Lung (tissue), 12 donors: ENCODE data around the gene DCUN1D2. TPM values are rescaled to one million over a fixed set of nuclear protein-coding genes. Genes with fewer than 3 reads are reported as not detected.

Source experiments
- ATAC-seq: fragments of 200-7000 bp; cut with Tn5 transposase; one replicate; pipeline ENCODE4 v1.9.1; 2020; ENCODE audit warnings: moderate number of reproducible peaks; ENCODE audit not compliant: insufficient read depth, low FRiP score
- DNase-seq, 3 donors: peaks; one replicate each; pipeline ENCODE4 v3.0.0-alpha.2; 2013 to 2017
- H3K27ac ChIP-seq, 2 donors: one replicate each; pipeline ENCODE4 v1.5.1; 2013; ENCODE audit warnings: mild to moderate bottlenecking in 2 of 2, moderate library complexity in 2 of 2, control low read depth in 1 of 2, inconsistent platforms in 1 of 2, low read depth in 1 of 2, low read length in 1 of 2
- H3K27me3 ChIP-seq, 3 donors: one replicate each; pipeline ENCODE4 v1.5.1; 2013; ENCODE audit warnings: low read length in 2 of 3; ENCODE audit not compliant: control insufficient read depth in 3 of 3, insufficient read depth in 3 of 3
- H3K36me3 ChIP-seq, 4 donors: one replicate each; pipeline ENCODE4 v1.5.1; 2013; ENCODE audit warnings: low read length in 4 of 4, mild to moderate bottlenecking in 1 of 4, moderate library complexity in 1 of 4; ENCODE audit not compliant: control insufficient read depth in 4 of 4, insufficient read depth in 4 of 4
- H3K4me1 ChIP-seq, 5 donors: one replicate each; pipeline ENCODE4 v1.5.1; 2013; ENCODE audit warnings: low read length in 5 of 5, mild to moderate bottlenecking in 2 of 5, moderate library complexity in 1 of 5; ENCODE audit not compliant: control insufficient read depth in 5 of 5, insufficient read depth in 5 of 5
- H3K4me3 ChIP-seq: one replicate; pipeline ENCODE4 v1.5.1; 2013; ENCODE audit warnings: mild to moderate bottlenecking, control low read depth, moderate library complexity
- H3K9ac ChIP-seq, 2 donors: one replicate each; pipeline ENCODE4 v1.5.1; 2013; ENCODE audit warnings: low read length in 2 of 2, control low read depth in 1 of 2; ENCODE audit not compliant: insufficient read depth in 1 of 2
- H3K9me3 ChIP-seq, 4 donors: one replicate each; pipeline ENCODE4 v1.5.1; 2013; ENCODE audit warnings: low read length in 3 of 4, mild to moderate bottlenecking in 1 of 4, moderate library complexity in 1 of 4; ENCODE audit not compliant: control insufficient read depth in 4 of 4, insufficient read depth in 3 of 4
- WGBS, 2 donors: extraction: QIAGEN DNeasy Blood & Tissue Kit; methylation state at CpG; one replicate each; pipeline ENCODE4 v1.1.7; 2013; 5-methylcytosine and 5-hydroxymethylcytosine counted together
- polyA plus RNA-seq, 2 donors: library from polyadenylated mRNA; stranded (reverse); fragments of 200-250 nt; gene quantifications; one replicate each; pipeline ENCODE4 v1.2.1, GENCODE V29; 2013
- total RNA-seq, 2 donors: library from RNA; depleted of rRNA in 1 of 2; stranded (reverse); fragments of >200 nt in 1 of 2; gene quantifications; one replicate each; pipeline ENCODE4 v1.2.1, GENCODE V29; 2014 to 2021
- TF ChIP-seq, protein P1 (sequence below): IDR thresholded peaks from 2 replicates; pipeline ENCODE4 v1.5.1; 2012; ENCODE audit warnings: mild to moderate bottlenecking; ENCODE audit errors: control extremely low read depth, extremely low read depth
- donor health status: control.
- donor health status: control.
- donor health status: Bipolar disorder and iron deficiency.
- donor health status: healthy.
- donor health status: DM: yes; HTN: yes; CAD: no.

Gene DCUN1D2
- total and polyA plus RNA-seq, 4 donors, result 6.9 to 21.1 (median 13.8) TPM

DNA sequence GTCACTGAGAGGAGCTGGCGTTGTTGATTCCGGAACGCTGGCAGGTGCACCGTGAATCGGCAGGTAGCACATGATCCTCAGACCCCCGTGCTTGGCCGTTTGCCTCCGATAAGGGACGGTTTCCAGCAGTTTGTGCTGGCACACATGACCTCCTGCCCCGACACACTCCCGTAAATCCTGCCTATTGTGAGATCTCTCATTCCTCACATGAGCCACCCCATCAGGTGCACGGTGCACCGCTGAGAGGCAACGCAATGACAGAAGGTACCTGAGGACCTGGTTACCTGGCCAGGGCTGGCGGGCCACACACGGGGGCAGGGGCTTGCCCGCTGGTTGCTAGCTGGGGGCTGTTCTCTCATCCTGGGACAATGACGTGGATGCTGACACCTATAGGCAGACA is 35.1 kb downstream of the DCUN1D2 start:
- no peak for ATAC-seq
- H3K4me3 ChIP-seq, result no peak overlapping the region
- H3K27me3 ChIP-seq, result no peaks in the 10 kb centered on the region
- no peak overlapping the region for H3K27ac ChIP-seq
- TF ChIP-seq, protein P1, sequence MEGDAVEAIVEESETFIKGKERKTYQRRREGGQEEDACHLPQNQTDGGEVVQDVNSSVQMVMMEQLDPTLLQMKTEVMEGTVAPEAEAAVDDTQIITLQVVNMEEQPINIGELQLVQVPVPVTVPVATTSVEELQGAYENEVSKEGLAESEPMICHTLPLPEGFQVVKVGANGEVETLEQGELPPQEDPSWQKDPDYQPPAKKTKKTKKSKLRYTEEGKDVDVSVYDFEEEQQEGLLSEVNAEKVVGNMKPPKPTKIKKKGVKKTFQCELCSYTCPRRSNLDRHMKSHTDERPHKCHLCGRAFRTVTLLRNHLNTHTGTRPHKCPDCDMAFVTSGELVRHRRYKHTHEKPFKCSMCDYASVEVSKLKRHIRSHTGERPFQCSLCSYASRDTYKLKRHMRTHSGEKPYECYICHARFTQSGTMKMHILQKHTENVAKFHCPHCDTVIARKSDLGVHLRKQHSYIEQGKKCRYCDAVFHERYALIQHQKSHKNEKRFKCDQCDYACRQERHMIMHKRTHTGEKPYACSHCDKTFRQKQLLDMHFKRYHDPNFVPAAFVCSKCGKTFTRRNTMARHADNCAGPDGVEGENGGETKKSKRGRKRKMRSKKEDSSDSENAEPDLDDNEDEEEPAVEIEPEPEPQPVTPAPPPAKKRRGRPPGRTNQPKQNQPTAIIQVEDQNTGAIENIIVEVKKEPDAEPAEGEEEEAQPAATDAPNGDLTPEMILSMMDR, result no peak
- no peaks in the 10 kb centered on the region for H3K9me3 ChIP-seq
- peaks cover 0 to 9% (median 0%) of the 10 kb centered on the region in 5 donors for H3K4me1 ChIP-seq
- peaks cover 3 to 31% (median 19%) of the 10 kb centered on the region in 4 donors for H3K36me3 ChIP-seq
- DNase-seq, result no peak
- 88 to 92% methylated on average over 18 of the region's 18 CpGs for WGBS, 2 donors
- H3K9ac ChIP-seq, result no peak overlapping the region

DNA sequence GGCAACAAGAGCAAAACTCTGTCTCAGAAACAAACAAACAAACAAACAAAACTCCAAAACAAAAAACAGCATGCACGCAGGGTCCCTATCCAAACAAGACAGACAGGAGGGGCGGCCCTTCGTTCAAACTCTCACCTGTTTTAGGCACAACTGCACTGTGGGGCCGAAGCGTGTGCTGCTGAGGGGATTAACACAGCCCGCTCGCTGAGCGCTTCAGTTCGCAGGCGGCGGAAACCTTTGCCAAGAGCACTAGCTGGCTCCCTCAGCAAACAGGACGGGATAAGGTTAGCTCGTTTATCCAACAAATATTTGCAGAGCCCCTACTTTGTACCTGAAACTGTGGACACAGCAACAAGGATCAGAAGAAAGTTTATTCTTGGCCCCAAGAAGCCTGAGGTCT is 35.6 kb downstream of the DCUN1D2 start:
- 90 to 93% methylated on average over 13 of the region's 13 CpGs for WGBS, 2 donors
- TF ChIP-seq, protein P1, result no peak
- H3K9ac ChIP-seq, result no peak overlapping the region
- no peak for ATAC-seq
- no peak overlapping the region for H3K4me3 ChIP-seq
- peaks cover 0 to 9% (median 1%) of the 10 kb centered on the region in 5 donors for H3K4me1 ChIP-seq
- no peaks in the 10 kb centered on the region for H3K9me3 ChIP-seq
- no peaks in the 10 kb centered on the region for H3K27me3 ChIP-seq
- peaks cover 3 to 27% (median 14%) of the 10 kb centered on the region in 4 donors for H3K36me3 ChIP-seq
- no peak for DNase-seq
- H3K27ac ChIP-seq, result peak overlapping the region in 1 of 2 donors; percentile 58

DNA sequence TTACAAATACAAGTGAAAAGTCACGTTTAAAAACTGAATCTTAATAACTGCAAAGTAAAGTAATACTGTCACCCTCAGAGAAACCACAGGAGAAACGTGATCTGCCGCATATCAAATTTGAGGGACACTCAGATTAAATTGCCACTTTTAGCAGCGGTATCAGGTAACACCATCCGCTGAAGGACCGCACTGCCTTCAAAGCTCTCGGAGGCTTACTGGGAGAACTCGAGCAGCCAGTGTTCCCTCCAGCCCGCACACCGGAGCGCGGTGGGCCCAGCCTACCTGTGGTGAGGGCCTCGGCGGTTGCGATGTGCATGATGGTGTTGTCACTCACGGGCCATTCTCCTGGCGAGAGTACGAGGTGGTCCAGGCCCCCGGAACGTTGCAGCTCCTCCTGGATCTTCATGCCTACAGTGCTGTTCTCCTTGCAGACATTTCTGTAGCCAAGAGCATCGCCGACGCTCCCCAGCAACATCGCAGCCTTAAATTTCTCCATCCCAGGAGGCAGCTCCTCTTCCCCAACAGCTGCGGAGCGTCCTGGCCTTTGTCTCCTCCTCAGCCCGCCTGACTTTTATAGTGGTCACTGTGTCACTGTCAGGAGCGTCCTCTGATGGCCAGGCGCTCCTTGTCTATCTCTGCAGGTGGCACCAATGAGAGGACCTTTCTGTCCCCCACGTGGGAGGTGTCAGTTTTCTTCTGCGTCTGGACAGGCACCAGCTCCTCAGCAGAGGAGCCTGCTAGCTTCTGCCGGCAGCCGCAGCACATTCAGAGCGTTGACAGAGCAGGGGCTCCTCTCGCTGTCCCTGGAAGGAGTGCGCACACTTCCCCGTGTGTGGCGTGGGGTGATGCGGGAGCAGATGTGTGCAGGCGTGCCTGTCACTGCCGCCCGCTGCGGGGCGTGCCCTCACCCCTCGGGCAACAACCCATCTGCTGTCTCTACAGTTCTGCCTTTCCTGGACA is 37.3 kb downstream of the DCUN1D2 start, which contains the start of gene ADPRHL1:
Gene ADPRHL1 (minus strand): TSS at position 547 of the 960 bp plus-strand sequence. CDS start 51 bp downstream, at position 496.
- WGBS, 2 donors, result 87 to 92% methylated on average over 45 of the region's 45 CpGs
- DNase-seq (peak in 1 of 3 donors; percentile 34), ATAC-seq (no peak)
- H3K4me1 ChIP-seq, result peaks cover 0 to 6% (median under 1%) of the 10 kb centered on the region in 5 donors
- no peaks in the 10 kb centered on the region for H3K9me3 ChIP-seq
- TF ChIP-seq, protein P1, result no peak
- H3K27ac ChIP-seq, result peak within 1 kb of the TSS in 1 of 2 donors; percentile 91
- H3K9ac ChIP-seq, result no peak within 1 kb of the TSS
- H3K4me3 ChIP-seq, result no peak within 1 kb of the TSS
- H3K36me3 ChIP-seq, result peaks cover 0 to 18% (median 7%) of the 10 kb centered on the region in 4 donors
- no peaks in the 10 kb centered on the region for H3K27me3 ChIP-seq
